ENCODE results near the gene RBBP8NL.

Gene RBBP8NL

DNA sequence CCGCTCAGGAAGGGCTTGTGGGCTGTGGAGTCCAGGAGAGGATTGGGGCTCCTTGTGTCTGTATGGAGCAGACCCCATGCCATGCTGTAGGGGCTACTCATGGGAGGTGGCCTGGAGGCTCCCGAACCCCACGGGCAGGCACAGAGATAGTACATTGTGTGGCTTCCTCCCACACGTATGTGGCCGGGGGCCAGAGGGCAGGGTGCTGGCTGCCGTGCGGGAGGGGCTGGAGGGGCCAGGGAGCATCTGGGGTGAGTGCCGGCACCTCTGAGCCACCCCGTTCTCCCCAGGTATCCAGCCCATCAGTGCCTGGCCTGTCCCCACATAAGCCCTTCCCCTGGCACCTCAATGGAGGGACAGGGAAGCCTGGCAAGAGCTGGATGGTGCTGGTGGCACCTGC lies 7.6 kb downstream of the RBBP8NL start:
- no peak for DNase-seq

DNA sequence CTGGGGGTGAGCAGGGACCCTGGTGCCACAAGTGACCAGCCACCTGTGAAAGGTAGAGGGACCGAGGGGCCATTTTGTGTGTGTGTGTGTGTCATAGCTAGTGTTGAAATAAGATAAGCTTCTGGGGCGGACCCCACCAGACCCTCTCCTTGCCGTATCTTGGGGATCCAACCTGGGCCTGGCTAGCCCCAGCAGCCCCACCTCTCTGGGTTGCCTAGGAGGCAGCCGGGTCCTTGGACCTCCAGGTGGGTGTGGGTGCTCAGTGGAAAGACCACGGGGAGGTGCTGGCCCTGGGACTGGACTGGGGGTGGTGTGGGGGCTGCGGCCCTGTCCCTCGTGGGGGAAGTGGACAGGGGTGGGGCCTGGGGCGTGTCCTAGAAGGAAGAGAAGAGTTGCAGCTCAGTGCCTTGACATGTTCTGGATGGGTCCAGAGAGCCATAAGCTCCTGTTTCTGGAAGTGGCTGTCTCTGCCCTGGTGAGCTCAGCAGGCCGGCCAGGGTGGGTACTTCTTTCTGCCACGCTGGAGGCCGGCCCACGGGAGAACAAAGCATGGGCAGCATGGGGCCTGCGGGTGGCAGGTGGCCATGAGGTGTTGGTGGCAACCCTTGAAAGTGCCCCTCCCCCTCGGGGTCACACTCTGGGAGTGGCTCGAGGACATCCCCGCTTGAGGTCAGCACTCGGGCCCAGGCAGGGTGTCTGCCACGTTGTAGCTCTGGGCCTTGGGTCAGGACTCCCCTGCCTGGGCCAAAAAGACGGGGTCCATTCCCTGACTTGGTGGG lies 8.4 kb downstream of the RBBP8NL start:
- no peak for DNase-seq

DNA sequence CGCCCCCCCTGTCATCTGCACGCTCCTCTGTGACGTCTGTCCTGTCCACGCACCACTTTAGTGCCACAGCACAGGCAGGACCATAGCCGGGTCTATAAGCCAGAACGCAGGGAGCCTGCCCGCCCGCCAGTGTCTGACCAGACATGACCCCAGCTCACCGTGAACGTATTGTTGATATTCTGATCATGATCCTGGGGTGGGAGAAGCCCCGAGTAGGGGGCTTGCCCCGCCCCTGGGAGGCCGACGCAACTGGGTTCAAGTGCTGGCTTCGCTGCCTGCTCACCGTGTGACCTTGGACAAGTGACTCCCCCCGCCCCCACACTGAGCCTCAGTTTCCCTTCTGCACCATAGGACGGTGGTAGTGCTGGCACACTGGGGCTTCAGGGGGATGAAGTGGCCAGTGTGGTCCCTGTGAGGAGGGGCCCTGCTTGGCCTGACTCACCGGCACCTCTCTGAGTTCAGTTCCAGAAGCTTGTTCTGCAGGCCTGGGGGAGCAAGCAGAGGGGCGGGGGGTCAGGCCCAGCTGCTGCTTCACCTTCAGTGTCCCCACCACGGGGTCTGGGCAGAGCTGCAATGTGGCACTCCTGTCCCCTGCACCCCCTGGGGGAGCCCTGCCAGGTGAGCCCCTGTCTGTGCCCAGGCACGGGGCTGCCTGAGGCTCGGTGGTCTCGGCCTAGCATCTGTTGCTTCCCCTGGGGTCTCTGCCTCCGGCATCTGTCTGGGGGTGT lies 9.2 kb downstream of the RBBP8NL start:
- DNase-seq, result no peak

DNA sequence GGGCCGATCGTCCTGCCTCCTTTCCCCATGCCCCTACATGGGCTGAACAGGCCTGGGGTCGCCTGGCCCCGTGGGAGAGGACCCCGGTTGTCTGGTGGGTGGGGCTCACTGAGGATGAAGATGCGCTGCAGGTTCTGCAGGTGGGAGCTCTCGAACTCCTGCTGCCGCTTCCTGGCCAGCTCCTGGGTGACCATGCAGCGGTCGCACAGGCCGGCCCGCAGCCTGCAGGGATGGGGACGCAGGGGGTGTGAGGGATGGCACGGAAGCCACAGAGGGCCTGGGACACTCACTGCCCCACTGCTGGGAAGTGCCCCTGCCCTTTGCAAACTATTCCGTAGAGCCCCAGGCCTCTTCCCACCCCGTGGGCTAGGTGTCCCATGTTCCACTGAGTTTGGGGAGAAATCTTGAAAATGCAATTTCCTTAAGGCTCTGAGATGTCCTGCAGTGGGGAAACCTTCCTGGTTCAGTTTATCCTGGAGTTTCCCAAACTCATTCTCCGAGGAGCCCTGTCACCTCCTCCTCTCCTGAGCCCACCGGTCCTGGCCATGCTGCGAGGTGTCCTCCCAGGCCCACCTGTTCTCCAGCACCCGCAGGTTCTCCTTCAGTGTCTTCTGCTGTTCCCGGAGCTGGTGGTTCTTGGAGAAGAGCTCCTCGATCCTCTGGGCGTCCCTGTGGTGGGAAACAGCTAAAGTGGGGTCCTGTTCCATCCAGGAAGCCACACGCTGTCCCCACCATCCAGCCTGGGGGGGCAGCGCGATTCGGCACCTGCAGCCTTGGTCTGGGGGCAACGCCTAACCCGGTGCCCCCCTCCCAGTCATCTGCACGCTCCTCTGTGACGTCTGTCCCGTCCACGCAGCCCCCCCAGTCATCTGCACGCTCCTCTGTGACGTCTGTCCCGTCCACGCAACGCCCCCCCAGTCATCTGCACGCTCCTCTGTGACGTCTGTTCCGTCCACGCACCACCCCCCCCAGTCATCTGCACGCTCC lies 10.4 kb downstream of the RBBP8NL start:
- no peak for DNase-seq

DNA sequence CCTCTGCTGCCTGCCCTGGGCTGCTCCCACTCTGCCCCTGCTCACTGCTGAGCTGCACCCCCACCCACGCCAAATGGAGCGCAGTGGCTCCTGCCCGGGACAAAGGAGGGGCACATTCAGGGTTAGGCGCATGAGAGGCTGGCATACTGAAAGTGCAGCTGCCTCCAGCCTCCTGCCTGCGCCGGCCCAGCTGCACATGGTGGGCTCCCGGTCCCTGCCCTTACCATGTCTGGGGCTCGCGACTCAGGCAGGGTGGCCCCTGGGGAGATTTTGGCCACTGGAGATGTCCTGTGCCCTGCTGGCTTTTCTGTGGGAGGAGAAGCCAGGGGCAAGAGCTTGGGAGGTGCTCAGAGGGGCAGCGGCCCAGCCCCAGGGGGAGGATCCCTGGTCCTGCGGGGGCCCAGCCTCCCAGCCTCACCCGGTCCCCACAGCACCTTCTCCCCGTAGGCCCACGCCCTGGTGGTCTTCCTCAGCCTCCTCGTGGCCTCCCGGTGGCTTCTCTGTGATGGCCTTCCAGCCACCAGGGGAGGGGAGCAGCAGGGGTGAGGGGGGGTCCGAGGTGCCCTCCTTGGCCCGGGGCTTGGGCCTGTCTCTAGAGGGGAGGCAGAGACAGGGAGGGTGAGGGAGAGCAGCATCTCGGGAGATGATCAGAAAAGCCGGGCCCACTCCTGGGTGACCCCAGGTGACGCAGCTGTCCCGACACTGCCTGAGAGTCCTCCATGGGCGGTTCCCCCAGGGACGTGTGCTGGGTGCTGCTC lies 11.8 kb downstream of the RBBP8NL start:
- DNase-seq, result no peak

DNA sequence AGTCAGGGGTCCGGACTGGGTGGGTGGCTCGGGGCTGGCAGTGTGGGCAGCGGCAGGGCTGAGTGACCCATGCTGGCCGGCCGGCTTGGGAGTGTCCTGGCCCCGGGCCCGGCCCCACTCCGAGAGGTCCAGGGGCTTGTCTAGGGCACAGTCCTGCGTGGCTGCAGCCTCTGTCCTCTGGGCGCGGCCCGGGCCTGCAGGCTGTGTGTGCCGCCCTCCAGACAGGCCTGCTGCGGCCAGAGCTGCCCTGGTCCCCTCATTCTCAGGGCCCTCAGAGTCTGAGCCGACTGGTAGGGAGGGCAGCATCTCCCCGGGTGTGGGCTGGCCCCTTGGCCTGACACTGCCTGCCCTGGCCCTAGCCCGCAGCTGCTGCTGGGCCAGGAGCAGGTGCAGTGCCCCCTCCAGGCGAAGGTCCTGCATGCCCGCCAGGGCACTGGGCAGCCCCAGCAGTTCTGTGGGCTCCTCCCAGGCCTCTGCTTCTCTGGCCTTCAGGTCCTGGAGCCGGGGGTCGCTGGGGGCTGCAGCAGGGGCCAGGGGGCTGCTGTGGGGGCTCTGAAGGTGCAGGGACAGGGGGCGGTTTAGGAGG lies 13.3 kb downstream of the RBBP8NL start:
- DNase-seq, result peak; percentile 1 to 19

DNA sequence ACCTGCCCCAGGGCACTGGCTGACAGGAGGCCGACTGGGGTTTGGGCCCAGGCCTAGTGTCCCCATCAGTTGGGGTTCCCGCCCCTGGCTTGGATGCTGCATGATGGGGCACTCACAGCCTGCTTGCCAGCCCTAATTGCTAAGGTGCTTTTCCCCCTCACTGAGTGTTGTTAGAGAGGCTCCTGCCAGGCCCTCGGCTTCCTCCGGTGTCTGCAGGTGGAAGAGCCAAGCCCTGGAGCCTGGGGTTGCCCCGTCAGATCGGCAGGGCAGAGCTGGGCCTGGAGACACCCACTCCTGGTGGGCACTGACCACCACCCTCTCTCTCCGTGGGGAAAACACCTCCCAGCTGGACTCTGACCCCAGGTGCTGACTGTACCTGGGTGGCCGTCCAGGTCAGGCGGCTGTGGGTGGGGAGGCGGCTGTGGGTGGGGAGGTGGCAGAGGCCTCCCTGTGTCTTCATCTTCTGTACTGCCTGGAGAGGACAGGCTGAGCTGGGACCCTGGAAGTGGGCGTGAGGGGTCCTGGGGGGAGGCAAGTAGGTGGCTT lies 14.2 kb downstream of the RBBP8NL start:
- no peak for DNase-seq

DNA sequence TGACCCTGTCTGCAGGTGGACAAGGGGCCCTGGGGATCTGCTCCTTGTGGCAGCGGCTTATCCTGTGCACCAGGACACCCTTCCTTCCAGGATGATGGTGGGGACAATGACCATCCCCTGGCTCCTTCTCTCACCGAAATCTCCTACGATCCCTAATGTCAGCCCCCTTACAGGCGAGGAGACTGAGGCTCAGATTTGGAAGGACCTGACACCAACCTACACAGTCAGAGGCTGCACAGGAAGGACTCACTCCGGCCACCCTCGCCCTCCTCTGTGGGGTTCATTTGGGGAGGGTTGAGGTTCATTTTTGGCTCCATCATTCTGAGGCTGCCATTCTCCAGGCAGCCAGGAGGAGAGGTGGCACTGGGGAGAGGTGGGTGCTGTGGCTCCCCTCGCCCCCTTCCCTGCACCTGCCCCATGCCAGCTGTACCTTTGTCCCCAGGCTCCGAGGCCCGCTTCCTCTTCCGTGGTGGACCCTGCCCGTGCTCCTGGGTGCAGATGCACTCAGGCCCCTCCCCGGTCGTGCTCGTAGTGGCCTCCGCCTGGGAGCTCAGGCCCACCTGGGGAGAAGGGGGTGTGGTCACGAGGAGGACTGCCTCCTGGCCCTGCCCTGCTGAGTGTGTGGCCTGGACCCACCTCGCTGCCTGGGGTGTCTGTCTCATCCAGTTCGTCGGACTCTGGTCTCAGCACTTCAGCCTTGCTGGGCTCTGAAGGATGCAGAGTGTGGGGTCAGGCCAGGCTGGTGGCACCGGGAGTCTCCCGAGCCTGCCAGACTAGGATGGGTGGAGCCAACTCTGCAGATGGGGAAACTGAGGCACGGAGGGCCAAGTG lies 14.9 kb downstream of the RBBP8NL start:
- DNase-seq, result no peak

DNA sequence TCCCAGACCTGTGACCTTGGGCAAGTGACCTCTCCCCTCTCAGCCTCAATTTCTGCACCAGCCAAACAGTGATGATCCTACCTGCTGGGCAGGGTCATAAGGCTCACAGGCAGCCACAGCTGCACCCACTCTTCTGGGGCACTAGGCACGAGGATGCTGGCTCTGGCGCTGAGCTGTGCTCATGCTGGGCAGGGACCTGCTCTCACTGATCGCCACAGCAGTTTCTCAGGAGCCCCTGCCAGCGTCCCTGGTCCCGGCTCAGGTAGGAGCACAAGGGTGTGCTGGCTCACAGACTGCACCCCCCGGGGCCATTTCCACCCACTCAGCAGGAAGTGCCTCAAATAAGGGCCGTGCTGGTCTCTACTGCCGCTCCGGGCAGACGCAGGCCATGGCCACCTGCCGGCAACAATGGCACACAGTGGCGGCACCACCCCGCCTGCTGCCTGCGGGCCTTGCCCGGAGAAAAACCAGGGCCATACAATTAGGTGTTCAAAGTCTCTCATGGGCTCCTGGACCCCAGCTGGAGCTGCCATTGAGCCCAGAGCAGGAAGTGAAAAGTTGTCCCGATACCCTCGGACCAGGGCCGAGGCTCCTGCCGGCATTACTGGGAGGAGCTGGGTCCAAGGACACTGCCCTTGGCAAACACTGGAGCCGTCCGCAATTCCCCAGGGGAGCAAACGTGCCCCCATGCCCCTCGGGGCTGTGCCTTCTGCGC lies 15.7 kb downstream of the RBBP8NL start:
- DNase-seq, result no peak

DNA sequence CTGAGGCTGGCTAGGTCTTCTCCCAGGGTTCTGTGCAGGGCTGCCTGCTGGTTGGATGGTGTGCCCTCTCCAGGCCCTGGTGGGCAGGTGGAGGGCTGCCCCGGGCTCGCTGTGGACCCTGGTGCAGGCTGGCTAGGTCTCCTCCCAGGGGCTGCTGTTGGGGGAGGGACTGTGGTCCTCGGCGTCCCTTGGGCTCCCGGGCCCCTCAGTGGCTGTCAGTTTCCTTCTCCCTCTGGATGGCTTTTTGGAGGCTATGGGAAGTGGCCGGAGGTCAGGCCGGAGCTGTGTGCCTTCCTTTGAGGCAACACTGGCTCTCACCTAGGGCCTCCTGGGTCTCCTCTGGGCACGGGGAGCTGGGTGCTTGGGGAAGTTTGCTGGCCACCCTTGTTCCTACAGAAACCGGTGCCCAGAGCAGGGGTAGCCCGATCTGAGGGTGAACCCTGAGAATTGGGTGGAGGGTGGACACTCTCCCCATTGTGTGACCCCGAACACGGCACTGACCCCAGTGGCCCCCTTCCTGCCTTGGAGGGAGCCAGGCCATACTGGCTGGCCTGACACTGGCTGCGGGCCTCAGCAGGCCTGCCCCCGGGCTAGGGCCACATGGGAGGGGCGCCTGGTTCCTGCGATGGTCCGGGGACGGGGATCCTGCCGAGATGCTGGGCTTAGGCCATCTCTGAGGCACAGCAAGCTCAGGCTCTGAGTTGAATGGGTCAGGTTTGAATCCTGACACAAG lies 16.4 kb downstream of the RBBP8NL start:
- no peak for DNase-seq

DNA sequence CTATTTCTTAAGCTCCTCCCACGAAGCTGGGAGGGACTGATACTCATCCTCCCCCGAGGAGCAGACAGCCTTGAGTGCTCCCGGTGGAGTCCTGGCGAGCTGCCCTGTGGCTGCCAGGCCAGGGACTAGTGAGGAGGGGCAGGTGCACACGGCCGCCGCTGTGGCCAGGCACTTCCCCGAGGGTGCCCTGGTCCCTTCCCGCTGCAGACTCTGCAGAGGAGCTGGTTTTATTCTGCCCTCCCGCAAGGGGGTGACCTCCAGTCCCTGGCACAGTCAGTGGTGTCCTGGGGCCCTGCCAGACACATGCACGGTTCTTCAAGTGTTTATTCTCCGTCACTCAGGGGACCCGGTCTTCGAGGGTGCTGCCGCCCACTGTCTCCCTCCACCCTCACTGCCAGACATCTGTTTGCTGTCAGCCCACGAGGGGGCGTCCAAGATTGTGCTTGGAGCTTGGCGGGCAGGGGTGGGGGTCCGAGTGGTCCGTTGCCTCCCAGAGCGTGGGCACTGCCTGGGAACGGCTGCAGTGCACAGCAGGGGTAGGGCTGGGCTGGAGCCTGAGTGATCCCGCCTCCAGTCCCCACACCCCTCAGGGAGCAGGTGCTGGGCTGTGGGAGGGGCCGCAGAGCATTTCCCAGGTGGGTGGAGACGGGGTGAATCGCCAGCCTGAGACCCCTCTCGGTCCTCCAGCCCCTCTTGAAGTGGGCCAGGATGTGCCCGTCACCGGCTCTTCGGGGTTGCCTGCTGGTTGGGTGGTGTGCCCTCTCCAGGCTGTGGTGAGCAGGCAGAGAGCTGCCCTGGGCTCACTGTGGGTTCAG lies 17.2 kb downstream of the RBBP8NL start:
- peak; percentile 20 to 28 for DNase-seq

DNA sequence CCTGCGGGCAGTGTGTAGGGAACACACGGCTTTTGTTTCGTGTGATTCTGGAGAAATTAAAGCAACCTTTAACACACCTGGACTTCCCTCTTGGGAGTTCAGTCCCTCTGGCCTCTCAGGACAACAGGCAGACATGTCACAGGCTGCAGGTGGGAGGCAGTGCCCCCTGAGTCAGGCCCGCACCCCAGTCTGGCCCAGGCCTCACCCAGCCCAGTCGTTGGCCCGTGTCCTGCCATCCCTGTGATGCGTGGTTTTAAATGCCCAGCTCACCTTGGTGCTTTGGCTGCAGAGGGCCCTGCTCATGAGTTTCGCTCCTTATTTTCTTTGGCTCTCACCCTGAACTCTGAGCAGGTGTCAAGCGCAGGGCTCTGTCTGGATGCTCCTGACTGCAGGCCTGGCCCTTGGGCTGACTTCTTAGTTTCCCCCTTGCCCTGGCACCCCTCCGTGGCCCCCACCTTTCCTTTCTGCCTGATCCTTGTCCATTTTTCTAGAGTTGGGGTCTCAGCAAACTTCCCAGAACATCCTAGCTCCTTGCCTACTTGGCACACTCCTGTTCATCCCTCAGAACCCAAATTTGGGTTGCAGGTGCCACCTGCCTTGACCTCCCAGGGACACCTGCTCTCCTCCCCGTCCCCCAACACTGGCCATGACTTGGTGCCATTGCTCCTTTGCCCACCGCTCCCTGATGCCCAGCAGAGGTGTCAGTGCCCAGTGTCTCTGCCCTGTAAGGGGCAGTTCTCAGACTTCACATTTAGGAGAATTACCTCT lies 18.1 kb downstream of the RBBP8NL start:
- no peak for DNase-seq

DNA sequence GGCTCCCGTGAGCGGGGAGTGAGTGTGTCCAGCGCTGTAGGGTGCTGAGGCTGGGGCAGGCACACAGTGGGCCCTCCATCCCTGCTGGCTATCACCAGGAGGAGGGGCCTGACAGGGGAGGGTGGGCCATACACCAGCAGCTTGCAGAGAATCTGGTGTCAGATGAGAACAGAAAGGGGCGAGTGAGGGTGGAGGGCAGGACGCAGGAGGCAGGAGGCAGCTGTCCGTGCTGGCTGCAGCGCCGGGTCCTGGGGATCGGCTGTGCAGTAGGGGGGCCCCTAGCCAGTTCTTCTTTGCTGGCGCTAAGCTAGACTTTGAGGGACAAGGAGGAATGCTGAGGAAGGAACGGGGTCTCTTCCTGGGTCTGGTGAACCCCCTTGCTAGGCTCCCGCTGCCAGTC lies 18.7 kb downstream of the RBBP8NL start:
- DNase-seq, result no peak

DNA sequence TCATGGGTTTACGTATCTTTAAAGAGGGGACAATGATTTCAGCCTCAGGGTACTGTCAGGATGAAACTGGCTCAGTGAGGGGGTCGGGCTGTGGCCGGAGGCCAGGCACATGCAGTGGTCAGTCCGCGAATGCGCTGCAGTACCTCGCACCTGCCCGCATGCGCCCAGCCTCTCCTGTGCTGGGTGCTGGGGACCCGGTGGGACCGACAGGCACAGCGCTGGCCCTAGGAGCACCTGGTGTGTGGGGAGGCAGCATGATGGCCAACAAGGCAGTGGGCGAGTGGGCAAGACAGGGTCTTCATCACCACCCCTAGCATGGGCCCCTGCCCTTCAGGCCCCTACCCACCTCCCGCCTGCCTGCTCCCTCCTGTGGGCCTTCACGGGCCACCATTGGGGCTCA lies 19.3 kb downstream of the RBBP8NL start:
- no peak for DNase-seq

DNA sequence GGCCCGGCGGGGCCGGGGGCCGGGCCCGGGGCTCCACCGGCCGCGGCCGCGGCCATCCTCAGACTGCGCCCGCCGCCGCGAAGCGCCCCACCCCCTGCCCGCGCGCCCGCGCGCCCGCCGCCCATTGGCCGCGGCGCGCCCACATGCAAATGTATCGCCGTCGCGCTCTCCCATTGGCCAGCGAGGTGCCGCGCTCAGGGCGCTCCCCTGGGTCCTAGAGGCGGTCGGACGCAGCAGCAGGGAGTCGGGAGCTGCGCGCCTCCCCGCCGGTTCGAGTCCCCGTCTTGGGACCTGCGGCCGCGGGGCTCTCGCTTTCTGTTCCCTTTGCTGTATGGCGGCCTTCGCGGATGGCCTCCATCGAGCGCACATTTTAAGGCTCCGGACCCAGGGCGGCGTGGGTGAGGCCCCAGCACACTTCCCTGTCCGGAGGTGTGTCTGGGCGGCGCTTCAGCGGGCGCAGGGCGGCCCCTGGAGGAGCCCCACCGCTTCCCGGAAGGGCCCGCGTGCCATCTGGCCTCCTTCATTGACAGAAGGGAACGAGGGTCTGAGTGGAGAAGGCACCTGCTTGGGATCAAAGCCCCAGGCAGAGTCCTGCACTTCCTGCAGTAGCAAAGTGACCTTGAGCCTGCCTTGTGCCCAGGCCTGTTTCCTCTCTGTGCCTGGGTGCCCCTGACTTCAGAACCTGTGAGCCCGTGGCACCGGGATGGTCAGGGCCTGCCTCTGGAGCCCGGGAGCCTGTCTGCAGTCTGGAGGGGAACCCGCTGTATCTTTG lies 19.9 kb downstream of the RBBP8NL start, which contains the start of gene CABLES2:
CABLES2 (minus strand) TSS at position 65 of the 772 bp plus-strand sequence; CDS start at position 56, 9 bp downstream.
- DNase-seq, result peak; percentile 74 to 79

DNA sequence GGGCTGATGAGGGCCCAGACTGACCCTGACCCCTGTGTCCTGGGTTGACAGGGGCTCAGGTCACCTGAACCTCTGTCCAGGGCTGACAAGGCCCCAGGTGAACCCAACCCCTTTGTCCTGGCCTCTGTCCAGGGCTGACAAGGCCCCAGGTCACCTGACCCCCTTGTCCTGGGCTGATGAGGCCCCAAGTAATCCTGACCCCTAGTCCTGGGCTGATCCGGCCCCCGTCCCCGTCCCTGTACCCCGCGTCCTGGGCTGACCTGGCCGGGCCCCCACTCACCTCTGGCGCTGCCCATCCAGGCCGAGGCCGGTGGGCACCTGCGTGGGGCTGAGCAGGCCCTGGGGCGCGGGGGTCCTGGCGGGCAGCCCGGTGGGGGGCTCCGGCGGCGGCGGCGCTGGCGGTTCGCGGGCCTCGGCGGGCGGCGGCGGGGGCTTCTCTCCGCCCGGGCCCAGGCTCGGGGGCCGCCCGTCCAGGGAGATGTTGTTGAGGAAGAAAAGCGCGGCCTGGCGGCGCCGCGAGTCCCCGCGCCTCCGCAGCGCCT lies 20.6 kb downstream of the RBBP8NL start:
- DNase-seq, result no peak

Measured in AML-193 (cell line).